ENCODE data around the gene AKR7A3.

DNA sequence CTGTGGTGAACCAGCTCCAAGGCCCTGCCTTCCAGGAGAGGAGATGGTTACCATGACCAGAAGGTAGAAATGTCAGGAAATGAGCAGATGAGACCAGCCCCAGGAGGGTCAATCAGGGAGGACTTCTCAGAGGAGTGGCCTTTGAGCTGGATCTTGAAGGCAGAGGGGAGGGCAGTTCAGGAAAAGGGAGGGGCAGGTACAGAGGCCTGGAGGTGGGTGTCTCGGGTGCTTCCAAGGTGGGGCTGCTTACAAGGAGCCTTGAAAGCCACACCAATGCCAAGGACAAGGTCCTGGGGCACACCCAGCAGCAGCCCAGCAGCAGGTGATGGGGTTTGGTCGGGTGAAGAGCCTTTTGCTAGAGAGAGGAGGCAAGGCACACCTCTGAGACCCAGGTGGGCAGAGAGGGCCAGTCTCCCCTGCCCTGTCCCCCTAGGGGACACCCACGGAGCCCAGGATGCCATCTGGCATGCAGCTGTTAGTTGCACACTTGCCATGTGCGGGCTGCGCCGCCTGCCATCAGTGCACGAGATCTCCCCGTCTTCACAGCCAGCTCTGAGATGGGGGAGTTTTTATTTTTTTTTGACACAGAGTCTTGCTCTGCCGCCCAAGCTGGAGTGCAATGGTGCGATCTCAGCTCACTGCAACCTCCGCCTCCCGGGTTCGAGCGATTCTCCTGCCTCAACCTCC is 42.0 kb upstream of the AKR7A3 start:
- TF ChIP-seq CTCF (IDR thresholded peaks at IDR 0.05) (no peak), POLR2A (IDR thresholded peaks at IDR 0.05) (no peak)

All from thyroid gland (tissue), 4 donors.